PC-9 (cell line): ENCODE measurements around the gene XYLB. TPM values are rescaled to one million over a fixed set of nuclear protein-coding genes. Genes with fewer than 3 reads are reported as not detected.

Source experiments
- BruUV-seq: library from RNA; stranded (reverse); fragments of 400-500 nt; replicated peaks from 2 replicates; lab custom pipeline; 2021; lab: Mats Ljungman, UMichigan
- CTCF ChIA-PET: fragments of 300-600 bp; sonication (Branson Sonifier 250); formaldehyde crosslinking; loops from one replicate; lab custom pipeline; 2022; ENCODE audit warnings: antibody characterized with exemption; lab: Charles Lee
- POLR2A ChIA-PET: fragments of 300-600 bp; sonication (Branson Sonifier 250); formaldehyde crosslinking; loops from one replicate; lab custom pipeline; 2022; ENCODE audit warnings: antibody characterized with exemption; ENCODE audit not compliant: unreplicated experiment; lab: Charles Lee
- DNase-seq, 2 experiments: peaks; one replicate each; pipeline versions ENCODE4 v3.0.0 to v3.0.0-alpha.2; 2015 to 2022; ENCODE audit warnings: mixed read lengths in 1 of 2
- H2AFZ ChIP-seq: fragments of 200-600 bp; sonication (generic); 2 replicates; pipeline ENCODE4 v1.8.1; 2017; ENCODE audit warnings: antibody characterized with exemption
- H3F3A ChIP-seq: fragments of 200-600 bp; sonication (generic); 2 replicates; pipeline ENCODE4 v1.8.1; 2017; ENCODE audit warnings: antibody characterized with exemption, mild to moderate bottlenecking, low read depth; ENCODE audit not compliant: insufficient read depth
- H3K27ac ChIP-seq: fragments of 200-600 bp; sonication (generic); 2 replicates; pipeline ENCODE4 v1.6.1; 2016; ENCODE audit warnings: mixed run types
- H3K27me3 ChIP-seq: fragments of 200-600 bp; sonication (generic); 2 replicates; pipeline ENCODE4 v1.6.1; 2016; ENCODE audit warnings: low read depth, mixed run types; ENCODE audit not compliant: insufficient read depth
- H3K36me3 ChIP-seq: fragments of 200-600 bp; sonication (generic); 2 replicates; pipeline ENCODE4 v1.6.1; 2016; ENCODE audit warnings: low read depth, mixed run types
- H3K4me1 ChIP-seq: fragments of 200-600 bp; sonication (generic); replicated peaks from 2 replicates; pipeline ENCODE4 v1.6.1; 2016; ENCODE audit warnings: mixed run types; ENCODE audit not compliant: insufficient read depth
- H3K4me2 ChIP-seq: fragments of 200-600 bp; sonication (generic); 2 replicates; pipeline ENCODE4 v1.6.1; 2017; ENCODE audit warnings: mixed run types
- H3K4me3 ChIP-seq: fragments of 200-600 bp; sonication (generic); 2 replicates; pipeline ENCODE4 v1.6.1; 2016; ENCODE audit warnings: mixed run types
- H3K79me2 ChIP-seq: fragments of 200-600 bp; sonication (generic); 2 replicates; pipeline ENCODE4 v1.6.1; 2017; ENCODE audit warnings: low read depth, mixed run types
- H3K9me2 ChIP-seq: fragments of 200-600 bp; sonication (generic); 2 replicates; pipeline ENCODE4 v1.8.1; 2017; ENCODE audit warnings: mild to moderate bottlenecking; ENCODE audit not compliant: insufficient read depth
- H3K9me3 ChIP-seq: fragments of 200-600 bp; sonication (generic); 2 replicates; pipeline ENCODE4 v1.8.1; 2016; ENCODE audit warnings: low read depth; ENCODE audit not compliant: insufficient read depth
- H4K20me1 ChIP-seq: fragments of 200-600 bp; sonication (generic); 2 replicates; pipeline ENCODE4 v1.8.1; 2017; ENCODE audit not compliant: insufficient read depth
- EZH2 ChIP-seq: fragments of 200-600 bp; sonication (generic); IDR thresholded peaks from 2 replicates; pipeline ENCODE4 v1.8.0; 2017; ENCODE audit warnings: antibody characterized with exemption, low read depth
- intact Hi-C: fragments of 100-400 bp; cut with micrococcal nuclease; formaldehyde crosslinking; loops from one replicate; pipeline ENCODE4 v1.10.0; 2022; ENCODE audit not compliant: unreplicated experiment
- total RNA-seq: library from RNA; stranded (reverse); gene quantifications from 2 replicates; pipeline ENCODE4 v1.2.3, GENCODE V29; 2021
- TF ChIP-seq, protein P1 (sequence below): fragments of 200-600 bp; sonication (generic); conservative IDR thresholded peaks from 2 replicates; pipeline ENCODE4 v1.6.1; 2017; ENCODE audit warnings: mixed run types, antibody characterized with exemption, mild to moderate bottlenecking, moderate library complexity

The XYLB gene
- total RNA-seq, 1 experiment from 2014 or later: 2.4 TPM

DNA sequence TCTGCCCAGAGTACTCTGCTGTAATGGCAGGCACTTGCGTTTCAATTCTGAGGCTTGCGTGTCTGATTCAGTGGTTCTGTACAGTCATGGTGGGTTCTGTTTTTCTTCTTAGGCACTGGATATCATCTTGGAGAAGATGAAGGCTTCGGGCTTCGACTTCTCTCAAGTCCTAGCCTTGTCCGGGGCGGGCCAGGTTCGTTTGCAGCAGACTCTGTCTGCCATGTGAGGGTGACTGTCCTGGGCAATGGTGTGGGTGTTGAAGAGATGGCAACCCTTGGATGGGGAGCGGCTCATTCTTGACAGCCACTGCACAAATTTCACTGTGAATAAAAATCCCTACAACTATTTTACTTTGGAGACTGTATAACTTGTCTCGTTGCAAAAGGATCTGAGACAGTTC, 16.2 kb downstream of the XYLB start:
- BruUV-seq: no TSS peak
- TF ChIP-seq EZH2: no peak
- TF ChIP-seq, protein P1, sequence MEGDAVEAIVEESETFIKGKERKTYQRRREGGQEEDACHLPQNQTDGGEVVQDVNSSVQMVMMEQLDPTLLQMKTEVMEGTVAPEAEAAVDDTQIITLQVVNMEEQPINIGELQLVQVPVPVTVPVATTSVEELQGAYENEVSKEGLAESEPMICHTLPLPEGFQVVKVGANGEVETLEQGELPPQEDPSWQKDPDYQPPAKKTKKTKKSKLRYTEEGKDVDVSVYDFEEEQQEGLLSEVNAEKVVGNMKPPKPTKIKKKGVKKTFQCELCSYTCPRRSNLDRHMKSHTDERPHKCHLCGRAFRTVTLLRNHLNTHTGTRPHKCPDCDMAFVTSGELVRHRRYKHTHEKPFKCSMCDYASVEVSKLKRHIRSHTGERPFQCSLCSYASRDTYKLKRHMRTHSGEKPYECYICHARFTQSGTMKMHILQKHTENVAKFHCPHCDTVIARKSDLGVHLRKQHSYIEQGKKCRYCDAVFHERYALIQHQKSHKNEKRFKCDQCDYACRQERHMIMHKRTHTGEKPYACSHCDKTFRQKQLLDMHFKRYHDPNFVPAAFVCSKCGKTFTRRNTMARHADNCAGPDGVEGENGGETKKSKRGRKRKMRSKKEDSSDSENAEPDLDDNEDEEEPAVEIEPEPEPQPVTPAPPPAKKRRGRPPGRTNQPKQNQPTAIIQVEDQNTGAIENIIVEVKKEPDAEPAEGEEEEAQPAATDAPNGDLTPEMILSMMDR: no peak
- no peaks in the 10 kb centered on the region for H3K4me1 ChIP-seq
- H3K79me2 ChIP-seq: no peaks in the 10 kb centered on the region
- no peaks in the 10 kb centered on the region for H3K9me2 ChIP-seq
- no peaks in the 10 kb centered on the region for H3K27me3 ChIP-seq
- H3K27ac ChIP-seq: no peak overlapping the region
- no peaks in the 10 kb centered on the region for H3F3A ChIP-seq
- no peak overlapping the region for H2AFZ ChIP-seq
- no peak for DNase-seq
- no peak overlapping the region for H3K4me2 ChIP-seq
- no peaks in the 10 kb centered on the region for H3K9me3 ChIP-seq
- CTCF ChIA-PET: no interaction called here
- no peaks in the 10 kb centered on the region; the same call in 1 of the 2 replicates for H4K20me1 ChIP-seq
- H3K4me3 ChIP-seq: no peak overlapping the region
- intact Hi-C loops: no loop called here
- no peaks in the 10 kb centered on the region for H3K36me3 ChIP-seq
- POLR2A ChIA-PET: no interaction called here

DNA sequence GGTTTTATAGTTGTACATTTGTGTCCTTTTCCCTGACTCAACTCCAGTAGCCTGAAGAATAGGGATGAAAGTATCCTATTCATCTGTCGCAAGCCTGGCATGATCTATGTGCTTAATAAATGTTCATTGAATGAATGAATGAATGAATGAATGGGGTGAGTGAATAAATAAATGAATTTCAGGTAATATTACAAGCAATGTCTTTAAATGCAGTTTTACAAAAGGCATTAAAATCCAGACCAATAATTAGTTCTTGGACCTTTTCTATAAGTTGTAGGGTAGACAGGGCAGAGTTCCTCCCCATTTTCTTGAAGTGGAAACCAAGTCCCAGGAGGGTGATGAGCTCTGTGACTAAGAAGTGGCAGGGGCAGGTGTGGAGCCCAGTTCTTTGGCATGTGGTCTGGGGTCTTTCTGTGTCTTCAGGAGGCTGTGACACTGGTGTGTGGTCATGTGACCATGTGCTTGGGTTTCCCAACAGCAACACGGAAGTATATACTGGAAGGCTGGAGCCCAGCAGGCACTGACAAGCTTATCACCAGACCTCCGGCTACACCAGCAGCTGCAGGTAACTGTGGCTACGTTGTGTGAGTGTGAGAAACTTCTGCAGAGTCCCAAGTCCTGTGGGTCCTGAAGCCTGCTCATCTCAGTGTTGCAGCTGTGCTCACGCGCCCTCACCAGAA, 18.3 kb downstream of the XYLB start:
- ChIA-PET CTCF (no interaction called here), POLR2A (no interaction called here)
- H3K27ac ChIP-seq: no peak overlapping the region
- H3K4me2 ChIP-seq: no peak overlapping the region
- BruUV-seq: no TSS peak
- intact Hi-C loops: no loop called here
- no peaks in the 10 kb centered on the region for H3F3A ChIP-seq
- TF ChIP-seq, protein P1: no peak
- no peak for TF ChIP-seq EZH2
- no peaks in the 10 kb centered on the region for H3K4me1 ChIP-seq
- H3K4me3 ChIP-seq: no peak overlapping the region
- H4K20me1 ChIP-seq: no peaks in the 10 kb centered on the region
- DNase-seq: no peak
- no peaks in the 10 kb centered on the region for H3K9me3 ChIP-seq
- H3K9me2 ChIP-seq: no peaks in the 10 kb centered on the region
- H3K27me3 ChIP-seq: no peaks in the 10 kb centered on the region
- H3K79me2 ChIP-seq: no peaks in the 10 kb centered on the region
- no peaks in the 10 kb centered on the region for H3K36me3 ChIP-seq
- no peak overlapping the region for H2AFZ ChIP-seq

DNA sequence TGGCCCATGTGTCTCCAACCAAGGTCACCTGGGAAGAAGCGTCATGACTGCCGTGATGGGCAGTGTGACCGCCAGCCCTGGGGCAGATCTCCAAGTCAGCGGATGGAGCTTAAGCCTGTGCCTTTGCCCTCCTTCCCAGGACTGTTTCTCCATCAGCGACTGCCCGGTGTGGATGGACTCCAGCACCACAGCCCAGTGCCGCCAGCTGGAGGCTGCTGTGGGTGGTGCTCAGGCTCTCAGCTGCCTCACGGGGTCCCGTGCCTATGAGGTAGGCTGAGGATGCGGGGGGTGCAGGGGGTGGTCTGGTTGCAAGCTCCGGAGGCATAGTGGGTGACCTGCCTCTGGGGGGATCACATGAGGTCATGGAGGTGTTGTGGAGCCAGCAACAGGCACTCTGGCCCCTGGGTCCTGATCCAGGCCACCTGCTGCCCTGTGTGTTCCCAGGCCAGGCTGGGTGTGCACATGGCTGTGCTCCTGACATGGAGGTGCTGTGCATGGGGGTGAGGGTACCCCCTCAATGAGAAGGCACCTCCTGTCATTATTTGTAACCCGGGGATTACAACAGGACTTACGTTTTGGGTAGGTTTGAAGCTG, 19.0 kb downstream of the XYLB start:
- no peaks in the 10 kb centered on the region for H3K4me1 ChIP-seq
- H3K27me3 ChIP-seq: no peaks in the 10 kb centered on the region
- no peaks in the 10 kb centered on the region for H3K9me3 ChIP-seq
- no peak overlapping the region for H2AFZ ChIP-seq
- no TSS peak for BruUV-seq
- H3K4me3 ChIP-seq: no peak overlapping the region
- TF ChIP-seq EZH2: no peak
- H3K36me3 ChIP-seq: no peaks in the 10 kb centered on the region
- H3K9me2 ChIP-seq: no peaks in the 10 kb centered on the region
- intact Hi-C loops: no loop called here
- H4K20me1 ChIP-seq: no peaks in the 10 kb centered on the region
- no peak overlapping the region for H3K27ac ChIP-seq
- no peaks in the 10 kb centered on the region for H3K79me2 ChIP-seq
- DNase-seq: no peak
- no peaks in the 10 kb centered on the region for H3F3A ChIP-seq
- ChIA-PET POLR2A (no interaction called here), CTCF (no interaction called here)
- H3K4me2 ChIP-seq: no peak overlapping the region
